ENCODE data around the gene AMZ1. TPM values are rescaled to one million over a fixed set of nuclear protein-coding genes. Genes with fewer than 3 reads are reported as not detected.

AMZ1 gene
- total RNA-seq, 1 experiment from 2014 or later = 0.85 TPM

GRCh38 chr7:2729031-2729892 is 41.3 kb downstream of the AMZ1 start (continued):
- TF ChIP-seq GRHL2 (CRISPR knock-in tag; IDR thresholded peaks at IDR 0.05; ENCODE audit: insufficient replicate concordance, severe bottlenecking) = no peak
- TF ChIP-seq ZNF423 (CRISPR knock-in tag; IDR thresholded peaks at IDR 0.05) = no peak
- TF ChIP-seq TCF7 (CRISPR knock-in tag; IDR thresholded peaks at IDR 0.05; ENCODE audit: low read depth) = no peak
- TF ChIP-seq ATF3 (CRISPR knock-in tag; conservative IDR thresholded peaks at IDR 0.05) = no peak
- TF ChIP-seq MAX (CRISPR knock-in tag; IDR thresholded peaks at IDR 0.05) = no peak
- no peak for TF ChIP-seq RORB (CRISPR knock-in tag; IDR thresholded peaks at IDR 0.05)
- no peak for TF ChIP-seq IRF1 (CRISPR knock-in tag; IDR thresholded peaks at IDR 0.05)
- TF ChIP-seq JUN (CRISPR knock-in tag; IDR thresholded peaks at IDR 0.05) = no peak

- ChIA-PET CTCF (interaction anchor here (1.4 to 3.6 kb wide), 4 partner anchors 11 to 163 kb away, joined by 4 to 16 read pairs (median 9); no protein-coding TSS in a partner anchor), POLR2A (no interaction called here)
- H3K27me3 Mint-ChIP-seq (ENCODE audit: low read depth) = no peaks in the 10 kb centered on the region
- H3K27ac Mint-ChIP-seq = peak overlapping the region; percentile 76
- peak; percentile 9 for DNase-seq (ENCODE audit: low spot score)
- H3K36me3 Mint-ChIP-seq = peaks cover 56% of the 10 kb centered on the region
- TF ChIP-seq TP53 (CRISPR knock-in tag; IDR thresholded peaks at IDR 0.05) (no peak), ARID4B (CRISPR knock-in tag; IDR thresholded peaks at IDR 0.05; ENCODE audit: borderline replicate concordance) (no peak)
- H3K4me1 Mint-ChIP-seq = peaks cover 22% of the 10 kb centered on the region
- H3K9me3 Mint-ChIP-seq = no peaks in the 10 kb centered on the region
- H3K4me3 Mint-ChIP-seq = no peak overlapping the region
- ATAC-seq = no peak
These were observed 42.1 kb downstream of the AMZ1 start for GRCh38 chr7:2729893-2730716.

- ATAC-seq = no peak
- no peaks in the 10 kb centered on the region for H3K27me3 Mint-ChIP-seq (ENCODE audit: low read depth)
- H3K9me3 Mint-ChIP-seq = no peaks in the 10 kb centered on the region
- H3K4me3 Mint-ChIP-seq = no peak overlapping the region
- H3K36me3 Mint-ChIP-seq = peaks cover 56% of the 10 kb centered on the region
- ChIA-PET POLR2A (no interaction called here), CTCF (interaction anchor here (1.4 to 2.3 kb wide), 2 partner anchors 18 to 21 kb away, joined by 5 to 13 read pairs; no protein-coding TSS in a partner anchor)
- peaks cover 32% of the 10 kb centered on the region for H3K4me1 Mint-ChIP-seq
- 0 out of 2 replicates have a peak overlapping the region, but pooled peaks have one; percentile 10 for H3K27ac Mint-ChIP-seq
- DNase-seq (ENCODE audit: low spot score) = peak; percentile 8
- TF ChIP-seq CTCF (IDR thresholded peaks at IDR 0.05) (no peak), CREB1 (CRISPR knock-in tag; IDR thresholded peaks at IDR 0.05) (no peak), ATF6 (CRISPR knock-in tag; IDR thresholded peaks at IDR 0.05) (no peak), USF1 (CRISPR knock-in tag; IDR thresholded peaks at IDR 0.05) (no peak), E2F4 (CRISPR knock-in tag; IDR thresholded peaks at IDR 0.05; ENCODE audit: borderline replicate concordance, low read depth) (no peak), ATF1 (CRISPR knock-in tag; IDR thresholded peaks at IDR 0.05) (no peak)
These were observed 43.1 kb downstream of the AMZ1 start for GRCh38 chr7:2730846-2731770.
